ENCODE results near the gene TSGA10IP.

TSGA10IP gene

DNA sequence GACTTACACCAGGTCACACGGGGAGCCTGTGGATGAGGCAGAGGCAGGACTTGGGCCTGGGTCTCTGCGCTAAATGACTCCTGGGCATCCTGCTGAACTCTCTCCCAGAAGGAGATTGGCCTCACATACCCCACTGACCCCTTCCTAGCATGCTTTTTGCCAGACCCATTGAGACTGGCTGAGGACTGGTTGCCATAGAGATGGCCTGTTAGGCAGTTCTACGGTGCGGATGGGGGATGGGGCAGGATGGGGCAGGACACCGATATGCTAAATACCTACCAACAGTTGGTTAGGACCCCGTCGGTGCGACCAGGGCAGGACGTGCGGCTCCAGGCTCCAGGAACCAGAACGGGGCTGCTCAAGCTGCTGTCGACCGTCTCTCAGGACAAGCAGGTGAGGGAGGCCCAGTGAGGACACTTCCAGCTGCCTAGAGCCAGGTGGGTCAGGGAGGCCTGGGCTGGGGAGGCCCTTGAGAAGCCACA, at the start of gene TSGA10IP:
Gene TSGA10IP, plus strand, starts transcription at position 51 of the 482 bp plus-strand sequence. Its CDS starts 196 bp downstream, at position 247.
- DNase-seq, result no peak

DNA sequence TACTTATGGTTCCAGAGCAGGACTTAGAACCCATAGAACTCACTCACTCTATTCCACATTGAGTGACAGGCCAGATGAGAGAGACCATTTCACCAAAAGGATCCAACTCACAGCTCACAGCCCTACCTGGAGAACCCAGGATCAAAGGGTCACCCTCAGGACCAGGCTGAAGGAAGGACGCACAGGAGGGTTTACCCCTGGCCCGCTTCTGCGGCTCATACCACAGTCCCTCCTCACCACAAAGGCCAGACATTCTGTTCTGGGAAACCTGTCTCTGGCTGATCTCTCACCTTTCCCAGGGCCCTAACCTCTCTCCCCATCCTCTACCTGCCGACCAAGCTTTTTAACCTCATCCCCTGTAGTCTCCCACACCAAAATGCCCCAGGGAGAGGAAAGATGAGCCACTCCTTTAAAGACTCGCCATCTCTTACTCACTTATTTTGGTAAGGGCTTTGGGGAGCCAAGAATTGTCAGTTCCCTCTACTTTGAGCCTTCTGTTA, 49.7 kb upstream of the TSGA10IP start:
- DNase-seq, result no peak

GRCh38 chr11:65896034-65896999, 49.0 kb upstream of the TSGA10IP start:
- no peak for DNase-seq

DNA sequence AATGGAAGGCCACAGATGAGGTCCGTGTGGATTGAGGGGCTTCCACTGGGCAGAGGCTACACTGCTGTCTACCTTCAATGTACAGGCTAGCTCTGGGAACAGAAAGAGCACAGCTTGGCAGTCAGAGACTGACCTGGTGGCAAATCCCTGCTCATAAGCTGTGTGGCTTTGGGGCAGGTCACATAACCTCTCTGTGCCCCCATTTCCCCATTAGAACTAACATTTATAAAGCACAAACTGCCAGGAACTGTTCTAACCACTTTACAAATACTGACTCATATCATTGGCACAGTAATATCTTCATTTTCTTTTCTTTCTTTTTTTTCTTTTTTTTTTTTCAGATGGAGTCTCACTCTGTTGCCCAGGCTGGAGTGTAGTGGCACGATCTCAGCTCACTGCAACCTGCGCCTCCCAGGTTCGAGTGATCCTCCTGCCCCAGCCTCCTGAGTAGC, 48.2 kb upstream of the TSGA10IP start:
- DNase-seq, result no peak

DNA sequence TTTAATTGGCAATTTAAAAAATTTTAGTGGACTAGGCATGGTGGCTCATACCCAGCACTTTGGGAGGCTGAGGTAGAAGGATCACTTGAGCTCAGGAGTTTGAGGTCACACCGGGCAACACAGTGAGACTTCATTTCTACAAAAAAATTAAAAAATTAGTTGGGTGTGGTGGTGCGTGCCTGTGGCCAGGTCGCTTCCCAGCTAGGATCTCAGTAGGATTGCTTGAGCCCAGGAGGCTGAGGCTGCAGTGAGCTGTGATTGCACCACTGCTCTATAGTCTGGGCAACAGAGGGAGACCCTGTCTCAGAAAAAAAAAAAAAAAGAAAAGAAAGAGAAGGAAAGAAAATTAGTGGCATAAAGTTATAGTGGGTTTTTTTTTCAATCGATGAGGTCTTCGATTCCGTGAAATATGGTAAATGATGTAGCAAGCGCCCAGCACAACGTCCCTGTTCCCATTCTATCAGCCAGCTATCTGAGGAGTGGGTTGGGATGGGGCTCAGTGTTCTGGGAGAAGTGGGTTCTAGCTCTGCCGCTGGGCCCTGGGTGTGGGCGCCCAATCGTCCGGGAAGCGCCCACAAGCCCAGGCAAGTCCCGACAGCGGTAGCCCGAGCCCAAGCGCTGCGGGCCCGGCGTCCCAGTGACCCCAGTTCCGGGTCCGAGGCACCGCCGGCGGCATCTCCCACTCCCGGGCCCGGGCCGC, 46.5 kb upstream of the TSGA10IP start:
- DNase-seq, result no peak

- no peak for DNase-seq
These were observed 45.7 kb upstream of the TSGA10IP start for GRCh38 chr11:65899356-65900124.

GRCh38 chr11:65900125-65900898, 45.0 kb upstream of the TSGA10IP start, which contains the start of gene FOSL1:
Gene FOSL1 (minus strand): TSS chr11:65900388. CDS start chr11:65900339, 49 bp downstream.
- peak; percentile 80 for DNase-seq

- DNase-seq, result no peak
These were observed 44.4 kb upstream of the TSGA10IP start for GRCh38 chr11:65900899-65901180.

DNA sequence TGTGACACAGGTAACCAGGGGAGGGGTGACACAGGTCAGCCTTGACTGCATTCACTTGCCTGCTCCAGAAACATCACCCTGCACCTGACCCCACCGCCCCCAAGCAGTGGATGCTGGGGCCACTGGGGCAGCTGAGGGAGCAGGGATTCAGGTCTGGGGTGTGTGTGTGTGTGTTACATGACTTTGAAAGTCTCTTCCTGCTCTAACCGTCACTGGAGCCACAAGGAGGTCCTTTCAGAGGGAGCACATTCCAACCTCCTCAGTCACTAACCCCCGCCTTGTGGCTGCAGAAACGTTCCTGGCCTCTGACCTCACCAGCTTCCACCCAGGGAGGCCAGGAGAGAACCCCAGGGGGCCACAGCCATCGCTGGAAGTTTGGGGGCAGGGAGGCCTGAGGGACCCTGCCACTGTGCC, 42.2 kb upstream of the TSGA10IP start:
- no peak for DNase-seq

DNA sequence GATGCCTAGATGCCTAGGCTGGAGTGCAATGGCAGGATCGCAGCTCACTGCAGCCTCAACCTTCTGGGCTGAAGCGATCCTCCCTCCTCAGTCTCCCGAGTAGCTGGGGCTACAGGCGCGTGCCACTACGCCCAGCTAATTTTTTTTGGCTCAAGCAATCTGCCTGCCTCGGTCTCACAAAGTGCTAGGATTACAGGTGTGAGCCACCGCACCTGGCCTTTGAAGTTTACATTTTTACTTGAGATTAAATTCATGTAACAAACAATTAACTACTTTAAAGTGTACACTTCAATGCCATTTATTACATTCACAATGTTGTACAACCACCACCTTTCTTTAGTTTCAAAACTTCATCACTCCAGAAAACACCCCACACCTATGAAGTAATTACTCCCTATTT, 41.6 kb upstream of the TSGA10IP start:
- DNase-seq, result no peak

DNA sequence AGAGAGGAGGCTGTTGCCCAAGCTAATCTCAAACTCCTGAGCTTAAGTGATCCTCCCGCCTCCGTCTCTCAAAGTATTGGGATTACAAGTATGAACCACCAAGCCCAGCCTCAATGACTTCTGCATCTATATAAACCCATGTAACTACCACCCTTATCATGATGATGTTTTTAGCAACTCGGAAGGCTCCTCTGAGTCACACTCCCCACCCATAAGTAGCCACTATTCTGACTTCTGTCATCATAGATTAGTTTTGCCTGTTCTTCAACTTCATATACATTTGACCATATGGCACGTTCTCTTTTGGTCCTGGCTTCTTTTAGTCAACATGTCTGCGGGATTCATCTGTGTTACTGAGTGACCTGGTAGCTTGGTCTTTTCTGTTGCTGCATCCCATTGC, 38.7 kb upstream of the TSGA10IP start:
- DNase-seq, result no peak

DNA sequence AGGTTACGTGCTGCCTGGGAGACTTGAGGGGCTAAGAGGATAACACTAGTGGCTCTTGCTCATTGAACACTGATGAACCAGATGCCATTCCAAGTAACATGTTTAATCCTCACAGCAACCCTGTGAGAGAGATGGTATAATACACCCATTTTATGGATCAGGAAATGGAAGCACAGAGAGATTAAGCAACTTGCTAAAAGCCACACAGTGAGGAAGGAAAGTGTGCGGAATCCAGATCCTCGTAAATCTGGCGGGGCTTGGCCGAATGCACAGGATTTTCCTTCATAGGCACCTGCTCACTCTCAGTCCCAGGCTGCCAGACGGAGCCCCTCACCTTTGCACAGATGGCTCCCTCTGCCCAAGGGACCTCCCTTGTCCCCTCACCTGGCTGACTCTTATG, 37.4 kb upstream of the TSGA10IP start:
- DNase-seq, result no peak

DNA sequence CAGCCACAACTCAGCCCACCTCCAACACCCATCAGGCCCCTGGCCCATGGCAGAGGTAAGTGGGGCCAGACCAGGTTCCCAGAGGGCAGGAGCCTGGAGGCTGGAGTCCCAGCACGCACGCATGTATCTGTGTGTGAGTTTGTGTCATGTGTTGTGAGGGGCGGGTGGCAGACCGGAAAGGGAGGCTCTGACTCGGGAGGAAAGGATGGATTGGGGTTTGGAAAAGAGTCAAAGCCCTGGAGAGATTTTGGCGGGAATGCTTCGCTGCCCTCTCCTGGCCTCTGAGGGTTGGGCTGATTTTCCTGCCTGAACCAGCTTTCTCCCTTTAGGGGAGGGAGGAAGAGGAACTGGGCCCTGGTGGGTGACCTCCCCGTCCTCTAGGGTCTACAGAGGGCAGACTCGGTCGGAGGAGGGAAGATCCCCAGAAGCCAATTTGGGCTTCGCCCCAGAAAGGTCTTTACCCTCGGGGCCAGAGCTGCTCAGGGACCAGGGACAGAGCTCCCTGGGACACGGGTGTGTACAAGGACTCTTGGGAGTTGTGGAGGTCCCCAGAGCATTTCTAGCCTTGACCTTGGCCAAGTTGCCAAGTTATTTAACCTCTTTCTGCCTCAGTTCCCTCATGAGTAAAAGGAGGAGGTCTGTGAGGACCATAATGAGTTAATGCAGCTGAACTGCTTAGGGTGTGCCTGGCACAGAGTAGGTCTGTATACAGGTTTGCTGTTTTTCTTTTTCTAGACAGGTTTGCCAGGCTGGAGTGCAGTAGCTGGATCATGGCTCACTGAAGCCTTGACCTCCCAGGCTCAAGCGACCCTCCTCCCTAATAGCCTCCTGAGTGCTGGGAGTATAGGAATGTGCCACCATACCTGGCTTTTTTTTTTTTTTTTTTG, 33.4 kb upstream of the TSGA10IP start:
- peak; percentile 55 for DNase-seq

GRCh38 chr11:65912845-65913244, 32.4 kb upstream of the TSGA10IP start:
- no peak for DNase-seq

- DNase-seq, result no peak
These were observed 30.0 kb upstream of the TSGA10IP start for GRCh38 chr11:65915101-65915820.

GRCh38 chr11:65915821-65916251, 29.4 kb upstream of the TSGA10IP start:
- no peak for DNase-seq

DNA sequence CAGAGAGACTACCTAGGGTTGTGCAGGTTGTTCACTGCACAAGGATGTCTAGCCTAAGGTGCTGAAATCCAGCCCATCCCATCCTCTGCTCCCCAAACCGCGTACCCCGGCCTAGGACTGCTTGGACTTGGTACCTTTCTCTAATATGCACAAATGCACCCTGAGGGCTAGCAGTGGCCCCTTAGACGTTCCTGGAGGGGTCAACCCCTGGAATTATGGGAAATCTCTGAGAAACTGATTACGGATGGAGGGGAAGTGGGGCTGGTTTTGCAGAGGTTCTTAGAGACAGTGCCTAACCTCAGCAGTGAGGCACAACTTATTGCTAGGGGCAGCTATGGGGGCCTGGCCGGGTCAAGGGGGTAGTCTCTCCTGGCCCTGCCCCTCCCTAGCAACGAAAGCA, 28.9 kb upstream of the TSGA10IP start:
- DNase-seq, result no peak

DNA sequence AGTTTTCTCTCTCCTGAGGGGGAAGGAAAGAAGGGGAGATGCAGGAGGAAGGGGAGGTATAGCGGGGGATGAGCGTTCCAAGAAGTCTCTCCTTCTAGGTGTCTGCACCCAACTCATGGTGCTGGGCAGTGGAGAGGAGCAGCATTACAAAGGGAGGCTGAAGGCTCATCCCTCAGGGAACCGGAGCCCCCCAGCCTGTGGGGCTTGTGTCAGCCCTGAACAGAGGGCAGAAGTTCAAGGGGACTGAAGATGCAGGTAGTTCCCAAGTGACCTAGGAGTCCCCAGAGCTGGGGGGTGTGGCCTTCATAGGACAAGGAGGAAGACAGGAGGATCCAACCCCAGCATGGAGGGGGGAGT, 28.2 kb upstream of the TSGA10IP start:
- no peak for DNase-seq

DNA sequence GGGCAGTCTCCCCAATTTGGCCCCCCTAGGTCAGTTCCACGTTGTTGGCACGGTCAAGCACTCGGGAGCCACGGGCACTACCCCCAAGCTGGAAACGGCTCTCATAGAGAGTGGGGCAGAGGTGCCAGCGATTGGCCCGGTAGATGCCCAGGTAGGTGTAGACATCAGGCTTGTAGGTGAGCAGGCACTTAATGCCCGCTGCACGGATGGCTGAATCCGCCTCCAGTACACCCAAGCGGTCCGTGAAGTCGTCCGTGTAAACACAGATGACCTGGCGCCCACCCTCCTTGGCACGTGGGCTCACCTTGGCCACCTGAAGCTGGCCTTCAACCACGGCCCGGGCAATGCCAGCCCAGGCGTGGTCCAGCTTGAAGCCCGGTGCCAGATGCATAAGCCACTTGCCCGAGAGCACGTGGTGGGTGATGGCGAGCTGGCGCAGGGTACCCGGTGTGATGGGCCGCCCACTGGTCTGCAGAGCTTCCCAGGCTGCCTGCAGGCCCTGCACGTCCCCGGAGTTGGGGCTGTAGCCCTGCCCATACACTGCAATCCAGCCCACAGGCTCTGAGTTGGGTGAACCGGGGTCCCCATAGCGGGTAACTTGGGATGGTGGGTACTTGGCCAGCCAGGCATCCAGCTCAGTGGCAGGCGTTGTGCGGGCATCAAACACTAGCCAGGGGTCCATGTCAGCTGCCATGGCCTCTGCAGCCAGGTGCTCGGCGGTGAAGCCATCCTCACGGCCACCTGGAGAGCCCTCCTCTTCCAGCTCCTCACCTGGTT, 27.7 kb upstream of the TSGA10IP start:
- no peak for DNase-seq

Data from NCI-H146 (cell line).